ENCODE results near the gene LSM11.
"Not testable (repeated sequence)": the region's sequence is repeated elsewhere in the genome, so short reads cannot be mapped to it uniquely, and the experiment has no call there.

Gene LSM11

GRCh38 chr5:157743163-157744050 is at the start of gene LSM11:
TSS of gene LSM11 (plus strand) at chr5:157743712. CDS start at chr5:157743751, 39 bp downstream.
- H3K9me3 ChIP-seq (ENCODE audit: severe bottlenecking), result no peaks in the 10 kb centered on the region
- H3K27me3 ChIP-seq (ENCODE audit: insufficient read depth, poor library complexity, severe bottlenecking), result no peaks in the 10 kb centered on the region
- peaks cover 9% of the 10 kb centered on the region for H3K36me3 ChIP-seq (ENCODE audit: low read depth)
- H3K4me3 ChIP-seq (ENCODE audit: severe bottlenecking), result peak within 1 kb of the TSS; percentile 96
- H3K27ac ChIP-seq (ENCODE audit: poor library complexity, severe bottlenecking), result peak within 1 kb of the TSS; percentile 46
- peaks cover 2% of the 10 kb centered on the region for H3K4me1 ChIP-seq (ENCODE audit: insufficient read depth, poor library complexity, severe bottlenecking)
- DNase-seq (ENCODE audit: low spot score) (peak; percentile 95), ATAC-seq (ENCODE audit: low read depth) (peak; percentile 89)
- peak; percentile 100 for TF ChIP-seq CTCF (IDR thresholded peaks at IDR 0.05; ENCODE audit: poor library complexity, severe bottlenecking)

GRCh38 chr5:157693816-157694215 is 49.7 kb upstream of the LSM11 start:
- ATAC-seq (ENCODE audit: low read depth), result not testable (repeated sequence)

GRCh38 chr5:157696154-157696553 is 47.4 kb upstream of the LSM11 start:
- not testable (repeated sequence) for ATAC-seq (ENCODE audit: low read depth); H3K36me3 ChIP-seq (ENCODE audit: low read depth); H3K27ac ChIP-seq (ENCODE audit: poor library complexity, severe bottlenecking); DNase-seq (ENCODE audit: low spot score); H3K4me1 ChIP-seq (ENCODE audit: insufficient read depth, poor library complexity, severe bottlenecking); H3K27me3 ChIP-seq (ENCODE audit: insufficient read depth, poor library complexity, severe bottlenecking); H3K9me3 ChIP-seq (ENCODE audit: severe bottlenecking); H3K4me3 ChIP-seq (ENCODE audit: severe bottlenecking)

More at GRCh38 chr5:157693816-157694215, 49.7 kb upstream of the LSM11 start:
- not testable (repeated sequence) for DNase-seq (ENCODE audit: low spot score); H3K4me3 ChIP-seq (ENCODE audit: severe bottlenecking); H3K36me3 ChIP-seq (ENCODE audit: low read depth); H3K27ac ChIP-seq (ENCODE audit: poor library complexity, severe bottlenecking); H3K9me3 ChIP-seq (ENCODE audit: severe bottlenecking); H3K4me1 ChIP-seq (ENCODE audit: insufficient read depth, poor library complexity, severe bottlenecking); H3K27me3 ChIP-seq (ENCODE audit: insufficient read depth, poor library complexity, severe bottlenecking)

- H3K27me3 ChIP-seq (ENCODE audit: insufficient read depth, poor library complexity, severe bottlenecking); H3K4me3 ChIP-seq (ENCODE audit: severe bottlenecking); H3K9me3 ChIP-seq (ENCODE audit: severe bottlenecking): not testable (repeated sequence)
Measured at GRCh38 chr5:157698674-157699073, 44.8 kb upstream of the LSM11 start.

GRCh38 chr5:157703736-157704135 is 39.8 kb upstream of the LSM11 start:
- no peak for ATAC-seq (ENCODE audit: low read depth)
- DNase-seq (ENCODE audit: low spot score), result no peak
- Histone ChIP-seq H3K4me1 (ENCODE audit: insufficient read depth, poor library complexity, severe bottlenecking) (no peaks in the 10 kb centered on the region), H3K9me3 (ENCODE audit: severe bottlenecking) (no peaks in the 10 kb centered on the region), H3K27ac (ENCODE audit: poor library complexity, severe bottlenecking) (no peak overlapping the region), H3K36me3 (ENCODE audit: low read depth) (no peaks in the 10 kb centered on the region), H3K4me3 (ENCODE audit: severe bottlenecking) (no peak overlapping the region), H3K27me3 (ENCODE audit: insufficient read depth, poor library complexity, severe bottlenecking) (no peaks in the 10 kb centered on the region)
- TF ChIP-seq CTCF (IDR thresholded peaks at IDR 0.05; ENCODE audit: poor library complexity, severe bottlenecking), result no peak

More at GRCh38 chr5:157698674-157699073, 44.8 kb upstream of the LSM11 start:
- ATAC-seq (ENCODE audit: low read depth); H3K36me3 ChIP-seq (ENCODE audit: low read depth); H3K4me1 ChIP-seq (ENCODE audit: insufficient read depth, poor library complexity, severe bottlenecking); H3K27ac ChIP-seq (ENCODE audit: poor library complexity, severe bottlenecking); DNase-seq (ENCODE audit: low spot score): not testable (repeated sequence)

GRCh38 chr5:157708866-157709265 is 34.6 kb upstream of the LSM11 start:
- ATAC-seq (ENCODE audit: low read depth), result no peak
- Histone ChIP-seq H3K27ac (ENCODE audit: poor library complexity, severe bottlenecking) (no peak overlapping the region), H3K27me3 (ENCODE audit: insufficient read depth, poor library complexity, severe bottlenecking) (no peaks in the 10 kb centered on the region), H3K4me1 (ENCODE audit: insufficient read depth, poor library complexity, severe bottlenecking) (peaks cover 11% of the 10 kb centered on the region), H3K4me3 (ENCODE audit: severe bottlenecking) (no peak overlapping the region), H3K36me3 (ENCODE audit: low read depth) (no peaks in the 10 kb centered on the region), H3K9me3 (ENCODE audit: severe bottlenecking) (no peaks in the 10 kb centered on the region)
- no peak for DNase-seq (ENCODE audit: low spot score)
- TF ChIP-seq CTCF (IDR thresholded peaks at IDR 0.05; ENCODE audit: poor library complexity, severe bottlenecking), result no peak
